CD4-positive, alpha-beta memory T cell (primary cell): ENCODE results near the gene HOXB1. TPM values are rescaled to one million over a fixed set of nuclear protein-coding genes. Genes with fewer than 3 reads are reported as not detected.

Experiments
- CTCF ChIA-PET: fragments of 350-600 bp; sonication (Branson Sonifier 250); formaldehyde crosslinking; loops from one replicate; lab custom pipeline; 2021; ENCODE audit warnings: inconsistent platforms; ENCODE audit not compliant: partially characterized antibody; lab: Charles Lee
- POLR2A ChIA-PET: fragments of 350-600 bp; sonication (Branson Sonifier 250); formaldehyde crosslinking; loops from one replicate; lab custom pipeline; 2021; ENCODE audit not compliant: partially characterized antibody; lab: Charles Lee
- DNase-seq, 5 donors: peaks; one replicate each; pipeline versions ENCODE4 v3.0.0 to v3.0.0-alpha.2; 2020 to 2022; ENCODE audit warnings: mixed read lengths in 1 of 5
- H3K27ac ChIP-seq: one replicate; pipeline ENCODE4 v1.7.0; 2013; ENCODE audit warnings: low read depth, low read length
- H3K27me3 ChIP-seq: 2 replicates; pipeline ENCODE4 v1.7.0; 2013; ENCODE audit warnings: mild to moderate bottlenecking, low read length, moderate library complexity; ENCODE audit not compliant: insufficient read depth
- H3K36me3 ChIP-seq: 2 replicates; pipeline ENCODE4 v1.7.0; 2013; ENCODE audit warnings: mild to moderate bottlenecking, low read length, moderate library complexity; ENCODE audit not compliant: insufficient read depth
- H3K4me1 ChIP-seq: 2 replicates; pipeline ENCODE4 v1.7.0; 2013; ENCODE audit warnings: mild to moderate bottlenecking, low read length, moderate library complexity; ENCODE audit not compliant: insufficient read depth
- H3K4me3 ChIP-seq, 2 donors: one replicate each; pipeline ENCODE4 v1.7.0; 2013; ENCODE audit warnings: low read length in 2 of 2, mild to moderate bottlenecking in 1 of 2
- H3K9me3 ChIP-seq, 2 donors: one replicate each; pipeline ENCODE4 v1.7.0; 2013; ENCODE audit warnings: low read length in 2 of 2, control low read depth in 1 of 2; ENCODE audit not compliant: control insufficient read depth in 1 of 2
- H3K27ac Mint-ChIP-seq, 7 donors: one replicate each; pipeline ENCODE4 v1.8.0; 2020 to 2021; ENCODE audit warnings: mixed read lengths in 7 of 7, mild to moderate bottlenecking in 6 of 7, inconsistent platforms in 3 of 7, moderate library complexity in 3 of 7
- H3K27me3 Mint-ChIP-seq, 2 donors: one replicate each; pipeline ENCODE4 v1.8.0; 2020 to 2021; ENCODE audit warnings: mixed read lengths in 2 of 2
- H3K36me3 Mint-ChIP-seq, 2 donors: one replicate each; pipeline ENCODE4 v1.8.0; 2020 to 2021; ENCODE audit warnings: mixed read lengths in 2 of 2, inconsistent platforms in 1 of 2, mild to moderate bottlenecking in 1 of 2
- H3K4me1 Mint-ChIP-seq, 4 donors: one replicate each; pipeline ENCODE4 v1.8.0; 2020 to 2021; ENCODE audit warnings: mixed read lengths in 4 of 4, mild to moderate bottlenecking in 1 of 4
- H3K4me3 Mint-ChIP-seq, 8 donors: one replicate each; pipeline ENCODE4 v1.8.0; 2020 to 2021; ENCODE audit warnings: mixed read lengths in 8 of 8, mild to moderate bottlenecking in 7 of 8, moderate library complexity in 6 of 8, inconsistent platforms in 3 of 8
- H3K9me3 Mint-ChIP-seq, 8 donors: one replicate each; pipeline ENCODE4 v1.8.0; 2020 to 2021; ENCODE audit warnings: mixed read lengths in 8 of 8, mild to moderate bottlenecking in 5 of 8, inconsistent platforms in 3 of 8, moderate library complexity in 1 of 8
- intact Hi-C: fragments of 100-400 bp; cut with micrococcal nuclease; formaldehyde crosslinking; loops from one replicate; pipeline ENCODE4 v1.15.1; 2023
- polyA plus RNA-seq, 2 donors: library from polyadenylated mRNA; unstranded; fragments of 300-500 nt; fragmentation: Illumina TruSeq; gene quantifications; one replicate each; pipeline ENCODE4 v1.2.3, GENCODE V29; 2021
- total RNA-seq, 2 experiments: library from RNA; stranded (reverse); gene quantifications; one replicate each; pipeline ENCODE4 v1.2.3, GENCODE V29; 2021

HOXB1 gene
- total and polyA plus RNA-seq, 4 experiments from 2014 or later: not detected

- Mint-ChIP-seq H3K4me3 (peak within 1 kb of the TSS; percentile 89 to 99 (median 94)), H3K27me3 (peaks cover 6 to 7% of the 10 kb centered on the region in 2 donors), H3K36me3 (peaks cover 3 to 20% of the 10 kb centered on the region in 2 donors), H3K9me3 (no peaks in the 10 kb centered on the region), H3K27ac (peak within 1 kb of the TSS; percentile 83 to 97 (median 93)), H3K4me1 (peaks cover 14 to 76% (median 42%) of the 10 kb centered on the region in 4 donors)
- CTCF ChIA-PET: no interaction called here
- H3K27ac ChIP-seq: peak within 1 kb of the TSS; percentile 86
- intact Hi-C loops: no loop called here
- POLR2A ChIA-PET: interaction anchor here (0.5 to 1.4 kb wide), 2 partner anchors 34 to 1410 kb away, joined by 3 read pairs; no protein-coding TSS in a partner anchor
- no peak for DNase-seq
- no peaks in the 10 kb centered on the region for H3K27me3 ChIP-seq
- H3K9me3 ChIP-seq: no peaks in the 10 kb centered on the region
- peak within 1 kb of the TSS; percentile 74 to 86 for H3K4me3 ChIP-seq
- H3K36me3 ChIP-seq: no peaks in the 10 kb centered on the region
- H3K4me1 ChIP-seq: peaks cover 36% of the 10 kb centered on the region
Measured at GRCh38 chr17:48545022-48545375, 14.2 kb upstream of the HOXB1 start, which contains the start of gene HOXB2. HOXB2 (minus strand) TSS chr17:48545109; CDS start chr17:48544911, 198 bp downstream.

DNA sequence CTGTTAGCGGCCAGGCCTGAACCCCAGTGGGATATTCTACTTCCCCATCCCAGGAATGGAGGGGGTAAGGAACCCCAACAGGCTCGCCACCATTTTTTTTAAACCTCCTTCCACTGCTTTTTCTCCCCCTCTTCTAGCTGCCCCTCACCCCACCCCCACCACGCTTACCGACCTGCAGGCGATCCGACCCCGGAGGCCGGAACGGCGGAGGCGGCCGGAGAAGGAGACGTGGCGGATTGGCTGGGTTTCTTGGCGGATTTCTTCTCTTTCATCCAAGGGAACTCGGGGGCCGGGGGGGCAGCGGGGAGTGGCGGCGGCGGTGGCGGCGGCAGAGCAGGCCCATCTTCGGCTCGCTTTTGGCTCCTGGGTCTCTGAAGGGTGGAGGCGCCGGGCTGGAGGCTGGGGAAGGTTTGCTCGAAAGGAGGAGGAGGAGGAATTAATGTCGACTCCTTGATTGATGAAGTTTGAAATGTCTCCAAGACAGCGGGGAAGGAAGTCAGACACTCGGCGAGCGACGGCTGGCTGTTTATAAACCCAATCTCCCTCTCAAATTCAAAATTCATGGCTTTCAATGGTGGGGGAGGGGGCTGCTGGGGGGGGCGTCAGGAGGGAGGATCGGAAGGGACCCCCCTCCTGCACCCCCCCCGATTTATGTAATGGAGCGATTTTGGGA, 13.7 kb upstream of the HOXB1 start:
- Histone ChIP-seq H3K4me3 (peak overlapping the region; percentile 74 to 86), H3K9me3 (no peaks in the 10 kb centered on the region), H3K36me3 (no peaks in the 10 kb centered on the region), H3K4me1 (peaks cover 36% of the 10 kb centered on the region), H3K27me3 (no peaks in the 10 kb centered on the region), H3K27ac (peak overlapping the region; percentile 86)
- Mint-ChIP-seq H3K27me3 (peaks cover 6 to 7% of the 10 kb centered on the region in 2 donors), H3K4me3 (peak overlapping the region; percentile 89 to 99 (median 94)), H3K27ac (peak overlapping the region; percentile 83 to 97 (median 93)), H3K36me3 (peaks cover 0 to 20% of the 10 kb centered on the region in 2 donors), H3K4me1 (peaks cover 14 to 80% (median 45%) of the 10 kb centered on the region in 4 donors), H3K9me3 (no peaks in the 10 kb centered on the region)
- peak in 4 of 5 donors; percentile 24 to 70 (median 32) for DNase-seq
- ChIA-PET POLR2A (interaction anchor here (0.5 to 2.1 kb wide), 7 partner anchors 12 to 1411 kb away, joined by 3 to 12 read pairs (median 3); partner anchors contain the start of gene KPNB1), CTCF (interaction anchor here (0.9 kb wide), 1 partner anchor 37 kb away, joined by 3 read pairs; no protein-coding TSS in a partner anchor)
- intact Hi-C loops: loop anchor here (5.0 kb wide), 2 partner anchors 37 to 52 kb away; no protein-coding TSS in a partner anchor

GRCh38 chr17:48543854-48544348, 13.1 kb upstream of the HOXB1 start:
- ChIA-PET POLR2A (interaction anchor here (0.8 to 2.8 kb wide), 9 partner anchors 12 to 894 kb away, joined by 3 to 12 read pairs (median 3); partner anchors contain the start of gene KPNB1), CTCF (interaction anchor here (0.9 kb wide), 1 partner anchor 36 kb away, joined by 3 read pairs; no protein-coding TSS in a partner anchor)
- Histone ChIP-seq H3K9me3 (no peaks in the 10 kb centered on the region), H3K27me3 (no peaks in the 10 kb centered on the region), H3K27ac (peak overlapping the region; percentile 86), H3K4me1 (peaks cover 34% of the 10 kb centered on the region), H3K36me3 (no peaks in the 10 kb centered on the region), H3K4me3 (peak overlapping the region; percentile 74 to 86)
- H3K4me1 Mint-ChIP-seq: peaks cover 13 to 80% (median 43%) of the 10 kb centered on the region in 4 donors
- intact Hi-C loops: loop anchor here (1.0 to 5.0 kb wide), 3 partner anchors 34 to 52 kb away; partner anchors contain the start of gene HOXB4
- no peaks in the 10 kb centered on the region for H3K9me3 Mint-ChIP-seq
- H3K4me3 Mint-ChIP-seq: peak overlapping the region; percentile 89 to 99 (median 94)
- peak in 3 of 5 donors; percentile 22 to 25 (median 23) for DNase-seq
- H3K27ac Mint-ChIP-seq: peak overlapping the region; percentile 87 to 97 (median 93)
- H3K27me3 Mint-ChIP-seq: peaks cover 6 to 7% of the 10 kb centered on the region in 2 donors
- peaks cover 0 to 20% of the 10 kb centered on the region in 2 donors for H3K36me3 Mint-ChIP-seq

DNA sequence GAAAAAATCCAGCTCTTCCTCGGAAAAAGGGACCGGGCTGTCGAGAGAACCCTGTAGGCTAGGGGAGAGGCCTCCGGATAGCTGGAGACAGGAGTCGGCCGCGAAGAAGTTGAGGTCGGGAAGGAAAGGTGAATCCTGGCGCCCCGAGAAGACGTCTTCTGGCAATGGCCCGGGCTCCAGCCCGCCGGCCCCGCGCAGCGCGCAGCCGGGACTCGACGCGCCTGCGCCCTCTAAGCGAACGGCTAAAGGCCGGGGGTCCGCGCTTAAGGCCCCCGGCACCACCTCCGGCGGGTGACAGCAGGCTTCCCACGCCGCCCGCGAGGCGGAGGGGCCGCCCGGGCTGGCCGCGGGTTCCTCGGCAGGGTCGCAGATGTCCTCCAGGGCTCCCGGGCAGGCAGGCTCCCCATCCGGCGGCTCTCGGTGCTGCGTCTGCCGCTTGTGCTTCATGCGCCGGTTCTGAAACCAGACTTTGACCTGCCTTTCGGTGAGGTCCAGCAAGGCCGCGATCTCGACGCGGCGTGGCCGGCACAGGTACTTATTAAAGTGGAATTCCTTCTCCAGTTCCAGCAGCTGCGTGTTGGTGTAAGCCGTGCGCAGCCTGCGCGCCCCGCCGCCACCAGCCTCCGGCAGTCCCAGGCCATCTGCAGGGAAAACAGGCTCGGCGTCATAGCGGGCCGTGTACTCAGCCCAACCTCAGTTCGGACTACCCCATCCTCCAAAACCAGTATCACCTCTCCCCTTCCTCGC, 12.5 kb upstream of the HOXB1 start:
- Mint-ChIP-seq H3K27ac (peak overlapping the region; percentile 87 to 99 (median 97)), H3K4me3 (peak overlapping the region; percentile 94 to 100 (median 99)), H3K27me3 (peaks cover 6 to 7% of the 10 kb centered on the region in 2 donors), H3K4me1 (peaks cover 13 to 75% (median 41%) of the 10 kb centered on the region in 4 donors), H3K9me3 (no peaks in the 10 kb centered on the region), H3K36me3 (peaks cover 0 to 20% of the 10 kb centered on the region in 2 donors)
- Histone ChIP-seq H3K36me3 (no peaks in the 10 kb centered on the region), H3K27me3 (no peaks in the 10 kb centered on the region), H3K9me3 (no peaks in the 10 kb centered on the region), H3K4me3 (peak overlapping the region; percentile 74 to 86), H3K27ac (peak overlapping the region; percentile 86), H3K4me1 (peaks cover 28% of the 10 kb centered on the region)
- DNase-seq: peak; percentile 51 to 66 (median 61)
- POLR2A ChIA-PET: interaction anchor here (1.0 to 2.8 kb wide), 9 partner anchors 13 to 894 kb away, joined by 3 to 12 read pairs (median 3); partner anchors contain the start of gene KPNB1
- CTCF ChIA-PET: interaction anchor here (0.9 kb wide), 1 partner anchor 36 kb away, joined by 3 read pairs; no protein-coding TSS in a partner anchor
- intact Hi-C loops: loop anchor here (1.0 to 5.0 kb wide), 3 partner anchors 35 to 51 kb away; partner anchors contain the start of gene HOXB4

DNA sequence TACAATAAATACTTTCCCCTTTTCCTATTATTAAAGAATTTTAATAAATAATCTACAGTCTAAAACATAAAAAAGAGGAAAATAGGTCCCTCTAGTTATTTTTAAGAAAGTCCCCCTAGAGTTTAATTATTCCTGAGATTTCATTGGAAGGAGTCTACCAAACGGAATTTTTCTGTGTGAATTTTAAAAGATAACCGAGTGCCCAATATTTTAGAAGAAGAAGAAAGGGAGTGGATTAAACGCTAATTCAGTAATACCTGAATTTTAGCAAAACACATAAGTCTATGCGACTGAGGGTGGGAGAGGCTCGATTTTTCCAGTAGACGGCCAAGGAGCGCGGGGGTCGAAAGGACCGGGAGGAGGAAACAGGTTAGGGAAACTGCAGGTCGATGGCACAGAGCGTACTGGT, 11.9 kb upstream of the HOXB1 start:
- POLR2A ChIA-PET: interaction anchor here (1.3 to 2.8 kb wide), 7 partner anchors 14 to 103 kb away, joined by 3 to 12 read pairs (median 6); no protein-coding TSS in a partner anchor
- CTCF ChIA-PET: no interaction called here
- Histone ChIP-seq H3K36me3 (no peaks in the 10 kb centered on the region), H3K9me3 (no peaks in the 10 kb centered on the region), H3K4me1 (peaks cover 25% of the 10 kb centered on the region), H3K27me3 (no peaks in the 10 kb centered on the region), H3K27ac (peak overlapping the region; percentile 86), H3K4me3 (peak overlapping the region; percentile 61 to 74)
- H3K4me3 Mint-ChIP-seq: peak overlapping the region; percentile 94 to 100 (median 99)
- H3K27me3 Mint-ChIP-seq: peaks cover 6 to 7% of the 10 kb centered on the region in 2 donors
- H3K27ac Mint-ChIP-seq: peak overlapping the region; percentile 87 to 99 (median 97)
- H3K36me3 Mint-ChIP-seq: peaks cover 0 to 20% of the 10 kb centered on the region in 2 donors
- H3K9me3 Mint-ChIP-seq: no peaks in the 10 kb centered on the region
- DNase-seq: no peak
- intact Hi-C loops: loop anchor here (1.0 to 5.0 kb wide), 3 partner anchors 35 to 50 kb away; partner anchors contain the start of gene HOXB4
- H3K4me1 Mint-ChIP-seq: peaks cover 13 to 69% (median 38%) of the 10 kb centered on the region in 4 donors

DNA sequence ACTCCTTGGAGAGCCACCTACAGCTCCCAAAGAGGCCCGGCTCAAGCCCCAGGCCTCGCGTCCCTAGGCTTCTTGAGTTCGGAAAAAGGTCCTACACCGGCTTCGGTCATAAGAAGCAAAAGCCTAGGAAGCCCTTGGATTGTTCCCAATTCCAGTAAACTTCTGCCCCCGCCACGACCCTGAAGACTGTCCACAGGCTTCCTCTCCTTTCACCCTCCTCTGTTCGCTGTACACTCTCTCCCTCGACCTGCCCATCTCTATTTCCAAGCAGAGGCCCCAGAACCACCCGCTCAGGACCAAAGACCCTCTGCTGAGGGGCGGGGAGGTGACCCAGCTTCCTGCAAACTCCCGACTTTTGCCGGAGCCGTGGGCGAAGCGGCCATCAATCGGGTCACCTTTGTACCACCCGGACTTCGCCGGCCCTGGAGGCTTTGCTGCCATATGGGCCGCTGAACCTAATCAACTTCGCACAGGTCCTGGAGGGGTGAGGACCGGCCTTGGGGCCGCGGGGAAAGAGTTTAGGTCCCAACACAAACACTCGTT, 11.4 kb upstream of the HOXB1 start:
- Histone ChIP-seq H3K4me3 (peak overlapping the region; percentile 61 to 72), H3K27ac (peak overlapping the region; percentile 86), H3K27me3 (no peaks in the 10 kb centered on the region), H3K36me3 (no peaks in the 10 kb centered on the region), H3K9me3 (no peaks in the 10 kb centered on the region), H3K4me1 (peaks cover 20% of the 10 kb centered on the region)
- Mint-ChIP-seq H3K4me1 (peaks cover 11 to 66% (median 35%) of the 10 kb centered on the region in 4 donors), H3K27ac (peak overlapping the region; percentile 87 to 99 (median 98)), H3K36me3 (peaks cover 0 to 20% of the 10 kb centered on the region in 2 donors), H3K27me3 (peaks cover 6 to 7% of the 10 kb centered on the region in 2 donors), H3K9me3 (no peaks in the 10 kb centered on the region), H3K4me3 (peak overlapping the region; percentile 94 to 100 (median 98))
- ChIA-PET POLR2A (interaction anchor here (1.0 to 3.0 kb wide), 17 partner anchors 9 to 650 kb away, joined by 3 to 16 read pairs (median 5); no protein-coding TSS in a partner anchor), CTCF (interaction anchor here (0.9 to 1.6 kb wide), 3 partner anchors 31 to 49 kb away, joined by 3 to 4 read pairs (median 4); no protein-coding TSS in a partner anchor)
- intact Hi-C loops: loop anchor here (5.0 kb wide), 2 partner anchors 35 to 50 kb away; no protein-coding TSS in a partner anchor
- DNase-seq: peak in 2 of 5 donors; percentile 25 to 40
